Body of pancreas (tissue), 4 donors: ENCODE measurements around the gene EFCAB5.

ENCODE experiments used
- POLR2A ChIP-seq, 3 donors: fragments of 450-650 bp; IDR thresholded peaks; one replicate each; pipeline ENCODE4 v1.6.1; 2016; ENCODE audit warnings: antibody characterized with exemption in 3 of 3, mild to moderate bottlenecking in 2 of 3
- TF ChIP-seq, protein P1 (sequence below), 7 experiments: fragments of 450-650 bp in 4 of 7; fragments of 200-600 bp in 3 of 7; sonication (generic) in 3 of 7; IDR thresholded peaks; one replicate each; pipeline ENCODE4 v1.5.1; 2016 to 2019; ENCODE audit warnings: antibody characterized with exemption in 7 of 7

DNA sequence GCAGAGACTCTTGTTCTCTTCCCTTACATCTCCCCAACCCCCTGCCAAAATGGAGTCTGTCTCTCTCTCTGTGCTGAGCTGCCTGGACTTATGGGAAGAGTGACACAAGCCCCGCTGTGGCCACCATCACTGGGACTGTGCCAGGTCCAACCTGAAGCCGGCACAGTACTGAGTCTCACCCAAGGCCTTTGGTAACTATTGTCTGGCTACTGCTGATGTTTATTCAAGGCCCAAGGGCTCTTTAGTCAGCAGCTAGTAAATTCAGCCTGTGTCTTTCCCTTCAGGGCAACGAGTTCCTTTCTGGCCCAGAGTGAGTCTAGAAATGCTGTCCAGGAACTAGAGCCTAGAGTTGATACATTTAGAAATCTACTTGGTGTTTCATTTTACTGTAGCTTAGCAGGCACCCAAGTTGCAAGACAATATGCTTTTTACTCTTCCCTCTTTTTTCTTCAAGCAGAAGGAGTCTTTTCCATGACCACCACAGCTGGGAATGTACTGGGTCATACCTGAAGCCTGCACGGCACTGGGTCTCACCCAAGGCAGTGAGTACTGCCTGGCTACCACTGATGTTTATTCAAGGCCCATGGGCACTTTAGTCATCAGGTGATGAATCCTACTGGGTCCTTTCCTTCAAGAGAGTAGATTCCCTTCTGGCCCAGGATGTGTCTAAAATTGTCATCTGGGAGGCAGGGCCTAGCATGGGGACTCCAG lies 17.7 kb downstream of the EFCAB5 start:
- TF ChIP-seq POLR2A (IDR thresholded peaks at IDR 0.05): no peak
- TF ChIP-seq, protein P1, sequence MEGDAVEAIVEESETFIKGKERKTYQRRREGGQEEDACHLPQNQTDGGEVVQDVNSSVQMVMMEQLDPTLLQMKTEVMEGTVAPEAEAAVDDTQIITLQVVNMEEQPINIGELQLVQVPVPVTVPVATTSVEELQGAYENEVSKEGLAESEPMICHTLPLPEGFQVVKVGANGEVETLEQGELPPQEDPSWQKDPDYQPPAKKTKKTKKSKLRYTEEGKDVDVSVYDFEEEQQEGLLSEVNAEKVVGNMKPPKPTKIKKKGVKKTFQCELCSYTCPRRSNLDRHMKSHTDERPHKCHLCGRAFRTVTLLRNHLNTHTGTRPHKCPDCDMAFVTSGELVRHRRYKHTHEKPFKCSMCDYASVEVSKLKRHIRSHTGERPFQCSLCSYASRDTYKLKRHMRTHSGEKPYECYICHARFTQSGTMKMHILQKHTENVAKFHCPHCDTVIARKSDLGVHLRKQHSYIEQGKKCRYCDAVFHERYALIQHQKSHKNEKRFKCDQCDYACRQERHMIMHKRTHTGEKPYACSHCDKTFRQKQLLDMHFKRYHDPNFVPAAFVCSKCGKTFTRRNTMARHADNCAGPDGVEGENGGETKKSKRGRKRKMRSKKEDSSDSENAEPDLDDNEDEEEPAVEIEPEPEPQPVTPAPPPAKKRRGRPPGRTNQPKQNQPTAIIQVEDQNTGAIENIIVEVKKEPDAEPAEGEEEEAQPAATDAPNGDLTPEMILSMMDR (IDR thresholded peaks at IDR 0.05): no peak
